Measurements from ENCODE around the gene AGAP3.
"Not testable (repeated sequence)": the region's sequence is repeated elsewhere in the genome, so short reads cannot be mapped to it uniquely, and the experiment has no call there.

Gene AGAP3

DNA sequence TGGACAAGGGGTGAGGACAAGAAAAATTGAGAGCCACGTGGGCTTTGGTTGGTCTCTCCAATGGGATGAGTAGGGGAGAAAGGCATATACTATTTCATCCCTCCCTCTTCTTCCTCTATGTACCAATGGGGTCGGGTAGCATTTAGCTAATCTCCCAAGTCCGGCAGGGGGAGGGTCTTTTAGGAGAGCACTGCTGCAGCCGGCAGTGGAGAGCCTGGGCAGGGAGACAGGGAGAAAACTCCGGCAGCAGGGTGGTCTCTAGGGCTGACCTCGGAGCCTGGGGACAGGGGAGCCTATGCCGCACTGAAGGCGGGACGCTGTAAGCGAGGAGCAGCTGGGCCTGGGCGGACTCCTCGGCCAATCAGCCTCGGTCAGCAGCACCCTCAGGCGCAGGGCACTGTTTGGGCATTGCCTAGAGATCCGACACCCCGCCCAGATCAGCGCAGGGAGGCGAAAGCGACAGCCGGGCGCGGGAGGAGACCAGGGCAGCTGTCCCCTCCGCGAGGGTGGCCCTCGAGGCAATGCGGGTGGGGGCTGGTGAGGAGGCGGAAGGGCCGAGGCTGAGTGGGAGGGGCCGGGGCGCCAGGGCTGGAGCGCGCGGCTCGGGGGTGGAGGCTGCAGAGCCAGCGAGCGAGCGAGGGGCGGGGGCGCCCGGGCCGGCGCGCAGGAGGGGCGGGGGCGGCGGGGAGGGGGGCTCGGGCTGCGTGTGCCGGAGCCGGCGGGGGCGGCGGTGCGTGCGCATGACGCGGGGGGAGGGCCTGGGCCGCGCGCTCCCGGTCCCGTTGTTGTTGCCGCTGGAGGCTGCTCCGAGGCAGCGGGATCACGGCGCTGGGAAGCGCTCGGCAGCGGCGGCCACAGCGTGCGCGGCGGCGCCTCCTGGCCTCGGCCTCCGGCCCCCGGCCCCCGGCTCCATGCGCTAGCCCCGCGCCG, at the start of gene AGAP3:
Gene AGAP3 (plus strand): TSS at position 785 of the 930 bp plus-strand sequence. CDS start 267 bp downstream, outside the sequence.
- Histone ChIP-seq H3K36me3 (peaks cover 6% of the 10 kb centered on the region), H3K4me1 (ENCODE audit: control insufficient read depth in 1 of 2, insufficient read depth in 1 of 2, low read depth in 1 of 2, low read length in 1 of 2) (peaks cover 59 to 61% of the 10 kb centered on the region in 2 experiments), H3K27me3 (peaks cover 52% of the 10 kb centered on the region), H3K9me3 (no peaks in the 10 kb centered on the region), H3K4me3 (ENCODE audit: low read depth in 1 of 2, low read length in 1 of 2) (peak within 1 kb of the TSS; percentile 62 to 79), H3K27ac (peak within 1 kb of the TSS; percentile 12)
- TF ChIP-seq, protein P1, sequence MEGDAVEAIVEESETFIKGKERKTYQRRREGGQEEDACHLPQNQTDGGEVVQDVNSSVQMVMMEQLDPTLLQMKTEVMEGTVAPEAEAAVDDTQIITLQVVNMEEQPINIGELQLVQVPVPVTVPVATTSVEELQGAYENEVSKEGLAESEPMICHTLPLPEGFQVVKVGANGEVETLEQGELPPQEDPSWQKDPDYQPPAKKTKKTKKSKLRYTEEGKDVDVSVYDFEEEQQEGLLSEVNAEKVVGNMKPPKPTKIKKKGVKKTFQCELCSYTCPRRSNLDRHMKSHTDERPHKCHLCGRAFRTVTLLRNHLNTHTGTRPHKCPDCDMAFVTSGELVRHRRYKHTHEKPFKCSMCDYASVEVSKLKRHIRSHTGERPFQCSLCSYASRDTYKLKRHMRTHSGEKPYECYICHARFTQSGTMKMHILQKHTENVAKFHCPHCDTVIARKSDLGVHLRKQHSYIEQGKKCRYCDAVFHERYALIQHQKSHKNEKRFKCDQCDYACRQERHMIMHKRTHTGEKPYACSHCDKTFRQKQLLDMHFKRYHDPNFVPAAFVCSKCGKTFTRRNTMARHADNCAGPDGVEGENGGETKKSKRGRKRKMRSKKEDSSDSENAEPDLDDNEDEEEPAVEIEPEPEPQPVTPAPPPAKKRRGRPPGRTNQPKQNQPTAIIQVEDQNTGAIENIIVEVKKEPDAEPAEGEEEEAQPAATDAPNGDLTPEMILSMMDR (IDR thresholded peaks at IDR 0.05) = no peak

DNA sequence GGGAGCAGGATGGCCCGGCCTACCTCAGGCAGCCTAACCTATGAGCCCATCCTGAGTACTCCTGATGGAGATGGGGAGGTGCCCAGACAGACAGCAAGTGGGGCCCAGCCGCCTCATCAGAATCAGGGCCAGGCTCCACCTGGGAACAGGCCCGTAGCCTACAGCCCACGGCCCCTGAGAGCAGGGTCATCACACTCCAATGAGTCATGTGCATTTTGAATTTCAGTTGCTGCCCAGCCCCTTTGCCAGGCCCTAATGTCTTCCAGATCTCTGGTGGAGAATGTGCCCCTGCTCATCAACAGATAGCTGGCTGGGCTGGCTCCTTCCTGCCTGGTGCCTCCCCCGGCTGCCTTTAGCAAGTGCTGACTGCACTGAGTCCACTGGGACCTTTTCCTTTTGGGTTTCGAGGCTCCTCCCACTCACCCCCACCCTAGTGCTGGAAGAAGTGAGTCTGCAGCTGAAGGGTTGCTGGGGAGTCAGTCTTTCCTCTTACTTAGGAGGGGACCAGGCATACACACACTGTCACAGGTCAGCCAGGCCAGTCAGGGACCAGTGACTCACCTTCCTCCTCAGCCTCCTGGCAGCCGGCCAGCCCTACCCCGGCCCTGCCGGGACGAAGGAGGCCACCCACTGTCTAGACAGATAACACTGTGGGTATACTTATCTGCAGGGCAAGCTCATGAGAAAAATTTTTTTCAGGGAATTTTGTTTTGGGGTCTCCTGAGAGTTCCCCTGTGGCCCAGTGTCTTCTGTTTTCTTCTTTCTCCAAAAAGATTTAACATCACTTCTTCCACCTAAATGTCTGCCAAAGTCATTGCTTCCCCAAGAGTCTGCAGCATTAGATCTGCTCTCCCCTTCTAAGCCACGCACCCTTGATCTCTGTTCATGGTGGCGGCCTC, 47.1 kb upstream of the AGAP3 start:
- Histone ChIP-seq H3K9me3 (no peaks in the 10 kb centered on the region), H3K4me3 (ENCODE audit: low read depth in 1 of 2, low read length in 1 of 2) (no peak overlapping the region), H3K36me3 (peaks cover 39% of the 10 kb centered on the region), H3K27me3 (no peaks in the 10 kb centered on the region), H3K27ac (no peak overlapping the region), H3K4me1 (ENCODE audit: control insufficient read depth in 1 of 2, insufficient read depth in 1 of 2, low read depth in 1 of 2, low read length in 1 of 2) (no peaks in the 10 kb centered on the region)
- TF ChIP-seq, protein P1 (IDR thresholded peaks at IDR 0.05) = no peak

GRCh38 chr7:151039850-151040548, 46.3 kb upstream of the AGAP3 start:
- H3K27me3 ChIP-seq = no peaks in the 10 kb centered on the region
- no peak overlapping the region for H3K27ac ChIP-seq
- H3K4me1 ChIP-seq (ENCODE audit: control insufficient read depth in 1 of 2, insufficient read depth in 1 of 2, low read depth in 1 of 2, low read length in 1 of 2) = no peaks in the 10 kb centered on the region
- TF ChIP-seq, protein P1 (IDR thresholded peaks at IDR 0.05) = no peak
- H3K4me3 ChIP-seq (ENCODE audit: low read depth in 1 of 2, low read length in 1 of 2) = no peak overlapping the region
- H3K36me3 ChIP-seq = peaks cover 33% of the 10 kb centered on the region
- no peaks in the 10 kb centered on the region for H3K9me3 ChIP-seq

DNA sequence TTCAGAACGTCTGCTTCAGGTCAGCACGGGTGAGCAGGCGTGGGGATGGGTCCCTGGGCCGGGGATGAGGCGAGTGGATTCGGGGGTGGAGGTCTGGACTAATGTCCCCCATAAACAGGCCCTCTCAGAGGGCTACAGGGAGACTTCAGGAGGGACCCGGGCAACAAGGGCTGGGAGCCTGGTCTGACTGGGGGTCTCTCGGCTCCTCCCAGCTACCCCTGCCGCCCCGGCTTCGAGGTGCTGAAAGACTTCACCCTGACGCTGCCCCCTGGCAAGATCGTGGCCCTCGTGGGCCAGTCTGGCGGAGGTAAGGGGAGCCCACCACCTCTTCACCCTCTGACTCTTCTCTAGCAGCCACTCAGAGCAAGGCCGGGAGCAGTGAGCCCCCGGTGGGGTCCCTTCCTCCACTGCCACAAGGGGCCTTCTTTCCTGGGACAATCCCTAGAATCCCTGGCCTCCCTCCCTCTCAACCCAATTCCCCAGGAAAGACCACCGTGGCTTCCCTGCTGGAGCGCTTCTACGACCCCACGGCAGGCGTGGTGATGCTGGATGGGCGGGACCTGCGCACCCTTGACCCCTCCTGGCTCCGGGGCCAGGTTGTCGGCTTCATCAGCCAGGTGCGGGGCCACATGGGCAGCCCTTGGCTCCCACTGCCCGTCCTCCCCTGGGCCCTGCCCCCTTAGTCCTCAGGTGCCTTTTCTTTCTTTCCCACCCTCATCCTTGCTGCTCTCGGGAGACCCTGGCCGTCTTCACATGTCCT, 45.5 kb upstream of the AGAP3 start:
- TF ChIP-seq, protein P1 (IDR thresholded peaks at IDR 0.05) = no peak
- H3K36me3 ChIP-seq = peaks cover 33% of the 10 kb centered on the region

GRCh38 chr7:151043449-151043848, 42.8 kb upstream of the AGAP3 start:
- not testable (repeated sequence) for H3K4me1 ChIP-seq (ENCODE audit: control insufficient read depth in 1 of 2, insufficient read depth in 1 of 2, low read depth in 1 of 2, low read length in 1 of 2); H3K9me3 ChIP-seq; H3K27ac ChIP-seq; H3K4me3 ChIP-seq (ENCODE audit: low read depth in 1 of 2, low read length in 1 of 2); H3K27me3 ChIP-seq
- peaks cover 18% of the 10 kb centered on the region for H3K36me3 ChIP-seq

More for the DNA sequence above, 45.5 kb upstream of the AGAP3 start:
- Histone ChIP-seq H3K9me3 (no peaks in the 10 kb centered on the region), H3K4me1 (ENCODE audit: control insufficient read depth in 1 of 2, insufficient read depth in 1 of 2, low read depth in 1 of 2, low read length in 1 of 2) (no peaks in the 10 kb centered on the region), H3K27ac (no peak overlapping the region), H3K4me3 (ENCODE audit: low read depth in 1 of 2, low read length in 1 of 2) (no peak overlapping the region), H3K27me3 (no peaks in the 10 kb centered on the region)

Measured in neutrophil (primary cell).